Measurements from ENCODE around the gene IGFL2.
"Not testable (repeated sequence)": the region's sequence is repeated elsewhere in the genome, so short reads cannot be mapped to it uniquely, and the experiment has no call there.

Gene IGFL2

GRCh38 chr19:46147791-46148288 lies at the start of gene IGFL2:
Gene IGFL2 (plus strand): TSS chr19:46148238. CDS start chr19:46148279, 41 bp downstream.
- TF ChIP-seq, protein P1, sequence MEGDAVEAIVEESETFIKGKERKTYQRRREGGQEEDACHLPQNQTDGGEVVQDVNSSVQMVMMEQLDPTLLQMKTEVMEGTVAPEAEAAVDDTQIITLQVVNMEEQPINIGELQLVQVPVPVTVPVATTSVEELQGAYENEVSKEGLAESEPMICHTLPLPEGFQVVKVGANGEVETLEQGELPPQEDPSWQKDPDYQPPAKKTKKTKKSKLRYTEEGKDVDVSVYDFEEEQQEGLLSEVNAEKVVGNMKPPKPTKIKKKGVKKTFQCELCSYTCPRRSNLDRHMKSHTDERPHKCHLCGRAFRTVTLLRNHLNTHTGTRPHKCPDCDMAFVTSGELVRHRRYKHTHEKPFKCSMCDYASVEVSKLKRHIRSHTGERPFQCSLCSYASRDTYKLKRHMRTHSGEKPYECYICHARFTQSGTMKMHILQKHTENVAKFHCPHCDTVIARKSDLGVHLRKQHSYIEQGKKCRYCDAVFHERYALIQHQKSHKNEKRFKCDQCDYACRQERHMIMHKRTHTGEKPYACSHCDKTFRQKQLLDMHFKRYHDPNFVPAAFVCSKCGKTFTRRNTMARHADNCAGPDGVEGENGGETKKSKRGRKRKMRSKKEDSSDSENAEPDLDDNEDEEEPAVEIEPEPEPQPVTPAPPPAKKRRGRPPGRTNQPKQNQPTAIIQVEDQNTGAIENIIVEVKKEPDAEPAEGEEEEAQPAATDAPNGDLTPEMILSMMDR (IDR thresholded peaks at IDR 0.05; ENCODE audit: low read depth, low read length, missing control alignments) = no peak
- DNase-seq (ENCODE audit: low read depth) = no peak
- no peak within 1 kb of the TSS for H3K4me3 ChIP-seq (ENCODE audit: low read depth, low read length)

GRCh38 chr19:46100344-46100743 lies 47.7 kb upstream of the IGFL2 start:
- H3K4me3 ChIP-seq (ENCODE audit: low read depth, low read length) = no peak overlapping the region
- DNase-seq (ENCODE audit: low read depth) = no peak
- TF ChIP-seq, protein P1 (IDR thresholded peaks at IDR 0.05; ENCODE audit: low read depth, low read length, missing control alignments) = no peak

DNA sequence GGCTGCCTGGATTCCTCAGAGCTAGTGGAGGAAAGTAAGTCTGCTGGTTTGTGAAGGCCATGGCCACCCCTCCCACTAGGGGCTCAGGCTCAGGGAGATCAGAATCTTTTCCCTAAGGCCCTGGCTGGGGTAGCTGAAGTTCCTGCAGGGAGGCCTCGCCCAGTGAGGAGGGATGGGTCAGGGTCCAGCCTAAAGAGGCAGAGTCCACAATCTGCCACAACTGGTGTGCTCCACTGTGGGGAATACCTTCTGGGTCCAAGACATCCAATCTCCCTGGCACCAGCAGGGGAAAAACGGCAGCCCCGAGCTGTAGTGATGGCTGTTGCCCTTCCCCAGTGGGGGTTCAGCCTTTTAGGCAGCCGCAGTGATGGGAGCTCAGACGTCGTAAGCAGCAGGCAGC lies 46.7 kb upstream of the IGFL2 start:
- TF ChIP-seq, protein P1 (IDR thresholded peaks at IDR 0.05; ENCODE audit: low read depth, low read length, missing control alignments) = no peak
- no peak overlapping the region for H3K4me3 ChIP-seq (ENCODE audit: low read depth, low read length)
- DNase-seq (ENCODE audit: low read depth) = no peak

GRCh38 chr19:46102333-46102732 lies 45.7 kb upstream of the IGFL2 start:
- not testable (repeated sequence) for DNase-seq (ENCODE audit: low read depth); H3K4me3 ChIP-seq (ENCODE audit: low read depth, low read length)

- no peak for DNase-seq (ENCODE audit: low read depth)
- TF ChIP-seq, protein P1 (IDR thresholded peaks at IDR 0.05; ENCODE audit: low read depth, low read length, missing control alignments) = no peak
- H3K4me3 ChIP-seq (ENCODE audit: low read depth, low read length) = no peak overlapping the region
Measured at GRCh38 chr19:46107371-46107770, 40.7 kb upstream of the IGFL2 start.

GRCh38 chr19:46109876-46110275 lies 38.2 kb upstream of the IGFL2 start:
- TF ChIP-seq, protein P1 (IDR thresholded peaks at IDR 0.05; ENCODE audit: low read depth, low read length, missing control alignments) = no peak
- no peak for DNase-seq (ENCODE audit: low read depth)
- no peak overlapping the region for H3K4me3 ChIP-seq (ENCODE audit: low read depth, low read length)

DNA sequence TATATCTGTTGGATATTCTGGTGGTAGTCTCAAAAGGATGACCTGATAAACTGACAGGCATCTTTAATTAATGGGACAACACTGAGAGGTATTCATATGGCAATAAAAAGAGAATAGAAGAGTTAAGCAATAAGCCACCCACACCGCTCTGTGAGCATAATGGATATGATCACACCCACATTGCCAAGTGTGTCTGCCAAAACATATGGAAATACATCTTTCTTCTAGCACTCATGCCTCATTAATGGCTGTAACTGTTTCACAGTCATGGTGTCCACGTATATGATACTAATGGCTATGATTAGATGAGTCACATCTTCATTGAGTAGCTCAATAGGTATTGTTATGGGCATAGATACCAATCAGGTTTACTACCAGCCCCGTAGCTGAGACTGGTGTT lies 36.7 kb upstream of the IGFL2 start:
- no peak for DNase-seq (ENCODE audit: low read depth)
- no peak overlapping the region for H3K4me3 ChIP-seq (ENCODE audit: low read depth, low read length)
- TF ChIP-seq, protein P1 (IDR thresholded peaks at IDR 0.05; ENCODE audit: low read depth, low read length, missing control alignments) = no peak

Measured in GM12864 (cell line).